Measurements from ENCODE around the gene ANKRD33. TPM values are rescaled to one million over a fixed set of nuclear protein-coding genes. Genes with fewer than 3 reads are reported as not detected.

Gene ANKRD33
- total and polyA plus RNA-seq, 2 of the 8 experiments (the other 6 are each of a cell fraction or from before 2014, with no cell fraction given): 0.41 to 0.53 TPM

DNA sequence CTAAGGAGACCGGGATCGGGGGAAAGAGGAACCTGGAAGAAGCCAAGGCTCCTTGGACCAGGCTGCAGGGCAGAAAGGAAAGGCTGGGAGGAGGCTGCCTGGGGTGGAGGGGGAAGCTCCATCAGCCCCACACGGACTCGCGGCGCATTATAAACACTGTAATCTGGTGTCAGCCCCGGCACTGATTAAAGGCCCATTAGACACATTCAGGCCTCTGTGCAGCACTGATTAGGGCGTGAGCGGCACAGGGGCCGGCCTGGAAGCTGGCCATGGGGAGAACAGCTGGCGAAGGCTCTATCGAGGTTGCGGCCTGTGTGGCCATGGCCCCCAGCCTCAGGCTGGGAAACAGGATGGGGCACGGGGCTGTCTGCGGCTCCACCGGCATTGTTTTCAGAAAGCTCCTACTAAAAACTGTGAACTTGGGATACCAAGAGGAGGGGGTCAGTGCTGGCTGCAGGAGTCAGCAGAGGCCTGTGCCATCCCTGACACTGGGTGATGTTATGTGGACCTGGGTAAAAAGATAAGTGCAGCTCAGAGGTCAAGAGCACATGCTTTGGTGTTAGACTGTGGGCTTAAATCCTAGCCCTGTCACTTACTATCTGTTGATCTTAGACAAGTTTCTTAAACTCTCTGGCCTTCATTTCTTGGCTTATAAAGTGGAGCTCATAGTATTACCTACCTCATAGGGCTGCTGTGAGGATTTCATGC, 30.0 kb downstream of the ANKRD33 start:
- no peak overlapping the region for H2BK12ac ChIP-seq (ENCODE audit: low read depth, low read length)
- H4K20me1 ChIP-seq (replicated peaks in 1 of 2; ENCODE audit: control insufficient read depth in 1 of 2, insufficient read depth in 2 of 2, low read length in 2 of 2): no peaks in the 10 kb centered on the region
- no peak overlapping the region for H3K14ac ChIP-seq (ENCODE audit: insufficient read length)
- no peak overlapping the region for H3K18ac ChIP-seq (ENCODE audit: extremely low read depth, low read length)
- peaks cover 0 to 2% (median 0%) of the 10 kb centered on the region in 4 experiments; a peak in 1 of 7 replicates for H3K27me3 ChIP-seq (replicated peaks in 1 of 4; ENCODE audit: control insufficient read depth in 3 of 4, extremely low read depth in 1 of 4, insufficient read depth in 3 of 4, low read length in 3 of 4)
- H2AFZ ChIP-seq (ENCODE audit: low read length): no peak overlapping the region
- no peaks in the 10 kb centered on the region for H3K9me3 ChIP-seq (ENCODE audit: insufficient read depth in 2 of 2, low read depth in 1 of 2, low read length in 1 of 2)
- CTCF ChIA-PET (ENCODE audit: partially characterized antibody): interaction anchor here (0.6 to 2.0 kb wide), 9 partner anchors 9 to 1949 kb away, joined by 3 to 10 read pairs (median 4); partner anchors contain the start of genes ACVRL1 and NR4A1
- TF ChIP-seq POU5F1 (IDR thresholded peaks at IDR 0.05; ENCODE audit: low read depth, low read length): no peak
- TF ChIP-seq SAP30 (IDR thresholded peaks at IDR 0.05; ENCODE audit: insufficient read depth, insufficient replicate concordance, low read length): no peak
- no peak for TF ChIP-seq CREB1 (IDR thresholded peaks at IDR 0.05)
- no peak for TF ChIP-seq KDM1A (IDR thresholded peaks at IDR 0.05; ENCODE audit: borderline replicate concordance, low read length)
- no peak for TF ChIP-seq CBX8 (IDR thresholded peaks at IDR 0.05; ENCODE audit: borderline replicate concordance, low read depth, low read length)
- no peak for TF ChIP-seq CHD1 (IDR thresholded peaks at IDR 0.05; ENCODE audit: low read depth, low read length)
- no peak for TF ChIP-seq RFX5 (IDR thresholded peaks at IDR 0.05; ENCODE audit: borderline replicate concordance, low read depth, low read length)
- H3K4me3 ChIP-seq (ENCODE audit: extremely low read depth in 1 of 4, insufficient read depth in 2 of 4, low read depth in 3 of 4, low read length in 4 of 4): no peak overlapping the region
- no peak overlapping the region for H3K23ac ChIP-seq (ENCODE audit: insufficient read length)
- no peaks in the 10 kb centered on the region for H3K23me2 ChIP-seq (ENCODE audit: low read depth, low read length)
- no peak overlapping the region for H4K91ac ChIP-seq (replicated peaks; ENCODE audit: insufficient read length, low read length)
- H4K8ac ChIP-seq (ENCODE audit: extremely low read depth, insufficient read depth, low read length): peak overlapping the region; percentile 72; the same call in 1 of the 2 replicates
- H3K36me3 ChIP-seq (ENCODE audit: control insufficient read depth in 2 of 4, insufficient read depth in 4 of 4, low read length in 3 of 4): no peaks in the 10 kb centered on the region
- H4K5ac ChIP-seq (ENCODE audit: insufficient read length, low read depth, low read length): no peak overlapping the region
- H2BK5ac ChIP-seq (ENCODE audit: low read depth, low read length): no peak overlapping the region
- H3K9ac ChIP-seq (replicated peaks in 1 of 4; ENCODE audit: extremely low read depth in 1 of 4, low read depth in 3 of 4, low read length in 3 of 4): no peak overlapping the region
- FAIRE-seq: no peak
- no peak overlapping the region; the same call in 1 of the 2 replicates for H3K27ac ChIP-seq (ENCODE audit: low read depth, low read length)
- H2BK120ac ChIP-seq (replicated peaks; ENCODE audit: low read depth, low read length): no peak overlapping the region
- H3K4me1 ChIP-seq (replicated peaks in 1 of 4; ENCODE audit: control insufficient read depth in 3 of 4, insufficient read depth in 4 of 4, low read length in 3 of 4): peaks cover 2 to 12% (median 7%) of the 10 kb centered on the region in 4 experiments
- H3K4me2 ChIP-seq (ENCODE audit: insufficient read depth in 1 of 2, low read depth in 2 of 2, low read length in 2 of 2): no peak overlapping the region
- H2AK5ac ChIP-seq (ENCODE audit: low read depth, low read length): no peak overlapping the region
- no peaks in the 10 kb centered on the region for H3K79me2 ChIP-seq (ENCODE audit: control insufficient read depth in 1 of 2, insufficient read depth in 2 of 2, low read length in 2 of 2)
- no peak overlapping the region for H3K4ac ChIP-seq (replicated peaks; ENCODE audit: insufficient read length, low read depth, low read length)
- WGBS, 2 experiments (ENCODE audit: extremely low coverage in 1 of 2, insufficient coverage in 1 of 2, insufficient read length in 1 of 2, insufficient replicate concordance in 2 of 2, low coverage in 1 of 2, low lambda C conversion rate in 2 of 2, missing lambda C conversion rate in 1 of 2): 88% methylated on average over 16 of the region's 16 CpGs; no CpG with 5 or more reads in 1 of the 2 experiments
- DNase-seq (ENCODE audit: low read depth in 1 of 2, low spot score in 2 of 2): no peak
- H2BK15ac ChIP-seq (ENCODE audit: low read length): no peak overlapping the region
- no peak overlapping the region for H2BK20ac ChIP-seq (ENCODE audit: low read length)
- H3K79me1 ChIP-seq (ENCODE audit: low read depth, low read length): no peaks in the 10 kb centered on the region
- POLR2A ChIA-PET (ENCODE audit: partially characterized antibody): interaction anchor here (0.9 kb wide), 1 partner anchor 45 kb away, joined by 3 read pairs; no protein-coding TSS in a partner anchor
- no peak overlapping the region for H3K56ac ChIP-seq (replicated peaks; ENCODE audit: insufficient read length, low read depth, low read length)

Data from H1 (cell line).